HG03521 (cell line): Measurements from ENCODE around the gene CEP85.

Source experiments
- ATAC-seq: cut with Tn5 transposase; IDR thresholded peaks from one replicate; pipeline ENCODE4 v1.9.1; 2021; ENCODE audit warnings: mild to moderate bottlenecking, moderate library complexity; ENCODE audit not compliant: unreplicated experiment

CEP85 gene, protein sequence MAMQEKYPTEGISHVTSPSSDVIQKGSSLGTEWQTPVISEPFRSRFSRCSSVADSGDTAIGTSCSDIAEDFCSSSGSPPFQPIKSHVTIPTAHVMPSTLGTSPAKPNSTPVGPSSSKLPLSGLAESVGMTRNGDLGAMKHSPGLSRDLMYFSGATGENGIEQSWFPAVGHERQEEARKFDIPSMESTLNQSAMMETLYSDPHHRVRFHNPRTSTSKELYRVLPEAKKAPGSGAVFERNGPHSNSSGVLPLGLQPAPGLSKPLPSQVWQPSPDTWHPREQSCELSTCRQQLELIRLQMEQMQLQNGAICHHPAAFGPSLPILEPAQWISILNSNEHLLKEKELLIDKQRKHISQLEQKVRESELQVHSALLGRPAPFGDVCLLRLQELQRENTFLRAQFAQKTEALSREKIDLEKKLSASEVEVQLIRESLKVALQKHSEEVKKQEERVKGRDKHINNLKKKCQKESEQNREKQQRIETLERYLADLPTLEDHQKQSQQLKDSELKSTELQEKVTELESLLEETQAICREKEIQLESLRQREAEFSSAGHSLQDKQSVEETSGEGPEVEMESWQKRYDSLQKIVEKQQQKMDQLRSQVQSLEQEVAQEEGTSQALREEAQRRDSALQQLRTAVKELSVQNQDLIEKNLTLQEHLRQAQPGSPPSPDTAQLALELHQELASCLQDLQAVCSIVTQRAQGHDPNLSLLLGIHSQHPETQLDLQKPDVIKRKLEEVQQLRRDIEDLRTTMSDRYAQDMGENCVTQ

DNA sequence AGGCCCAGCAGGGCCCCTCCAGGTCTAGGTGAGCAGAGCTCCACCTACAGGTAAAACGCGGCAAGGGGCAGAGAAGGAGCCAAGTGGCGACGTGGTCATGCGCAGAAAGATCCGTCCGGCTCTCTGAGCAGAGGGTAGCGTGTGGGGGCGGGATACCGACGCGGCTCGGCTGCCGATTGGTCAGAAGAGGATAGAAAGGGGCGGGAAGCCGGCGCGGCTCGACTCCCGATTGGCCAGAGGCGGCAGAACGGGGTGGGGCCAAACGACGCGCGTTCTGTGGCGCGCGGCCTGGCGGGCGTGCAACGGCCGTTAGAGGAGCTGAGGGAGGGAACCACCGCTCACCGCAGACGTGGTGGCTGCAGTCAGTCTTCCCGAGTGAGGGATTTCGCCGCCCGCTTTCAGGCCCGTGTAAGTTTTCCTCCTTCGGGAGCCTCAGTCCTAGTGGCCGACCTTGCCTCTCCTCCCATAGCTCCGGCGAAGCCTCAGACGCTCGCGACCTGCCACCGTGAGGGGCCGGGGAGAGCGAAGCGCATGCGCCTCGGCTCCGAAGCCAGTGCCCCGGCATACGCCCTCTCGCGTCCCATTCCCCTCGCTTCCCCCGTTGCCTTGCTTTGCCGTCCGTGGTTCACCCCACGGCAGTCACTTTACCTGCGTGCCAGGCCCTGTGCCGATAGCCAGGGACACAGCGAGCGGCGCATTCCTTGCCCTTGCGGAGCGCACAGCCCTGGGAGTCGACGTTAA is at the start of gene CEP85:
TSS of gene CEP85 (plus strand) at position 298 of the 741 bp plus-strand sequence. CDS start 5,584 bp downstream, outside the sequence.
- ATAC-seq: peak; percentile 91

DNA sequence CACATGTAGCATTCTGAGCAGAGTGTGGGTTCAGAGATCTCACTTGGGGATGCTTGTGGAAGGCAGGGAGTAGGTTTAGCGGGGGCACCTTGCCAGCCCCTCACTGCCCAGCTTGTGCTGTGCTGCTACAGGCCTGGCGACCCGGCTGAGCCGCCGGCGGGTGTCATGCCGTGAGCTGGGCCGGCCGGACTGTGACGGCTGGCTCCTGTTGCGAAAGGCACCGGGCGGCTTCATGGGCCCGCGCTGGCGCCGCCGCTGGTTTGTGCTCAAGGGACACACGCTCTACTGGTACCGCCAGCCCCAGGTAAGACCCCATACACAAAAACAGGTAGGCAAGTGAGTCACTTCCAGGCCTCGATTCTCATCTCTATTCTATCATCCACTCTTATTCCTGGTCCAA is 49.1 kb upstream of the CEP85 start:
- no peak for ATAC-seq

DNA sequence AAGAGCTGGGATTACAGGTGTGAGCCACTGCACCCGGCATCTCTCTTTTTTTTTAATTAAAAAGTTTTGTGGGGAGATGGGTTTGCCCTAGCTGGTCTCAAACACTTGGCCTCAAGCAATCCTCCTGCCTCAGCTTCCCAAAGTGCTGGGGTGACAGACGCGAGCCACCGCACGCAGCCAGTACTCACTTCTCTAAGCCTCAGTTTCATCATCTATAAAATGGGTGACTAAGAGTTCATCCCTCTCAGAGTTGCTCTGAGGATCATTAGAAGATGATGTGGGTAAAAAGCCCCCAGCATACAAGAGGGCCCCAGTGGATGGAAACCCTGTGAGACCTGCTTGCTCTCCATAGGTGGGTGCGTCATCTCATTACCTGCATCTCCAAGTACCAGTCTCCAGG is 46.1 kb upstream of the CEP85 start:
- no peak for ATAC-seq

DNA sequence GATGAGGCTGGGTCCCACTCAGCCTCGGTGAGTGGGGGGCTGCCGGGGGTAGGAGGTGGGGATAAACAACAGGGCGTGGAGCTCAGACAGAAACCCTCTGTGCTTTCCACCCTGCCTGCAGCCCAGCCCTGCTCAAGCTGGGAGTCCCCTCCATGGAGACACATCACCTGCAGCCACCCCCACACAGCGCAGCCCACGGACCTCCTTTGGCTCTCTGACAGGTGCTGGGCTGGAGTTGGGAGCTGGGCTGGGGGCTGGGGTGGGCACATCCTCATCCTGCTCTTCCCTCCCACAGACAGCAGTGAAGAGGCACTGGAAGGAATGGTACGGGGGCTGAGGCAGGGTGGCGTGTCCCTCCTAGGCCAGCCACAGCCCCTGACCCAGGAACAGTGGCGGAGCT is 45.5 kb upstream of the CEP85 start:
- ATAC-seq: no peak

DNA sequence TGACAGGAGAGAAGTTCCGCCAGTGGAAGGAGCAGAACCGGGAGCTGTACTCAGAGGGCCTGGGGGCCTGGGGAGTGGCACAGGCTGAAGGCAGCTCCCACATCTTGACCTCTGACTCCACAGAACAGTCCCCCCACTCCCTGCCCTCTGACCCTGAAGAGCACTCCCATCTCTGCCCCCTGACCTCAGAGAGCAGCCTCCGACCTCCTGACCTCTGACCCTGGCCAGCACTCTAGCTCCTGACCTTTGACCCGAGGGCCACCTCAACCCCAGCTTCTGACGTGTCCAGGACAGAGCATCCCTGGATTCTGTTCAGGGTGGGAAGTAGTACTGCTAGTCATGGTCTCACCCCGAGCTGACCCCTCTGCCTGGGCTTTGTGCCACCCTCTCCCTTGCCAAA is 44.7 kb upstream of the CEP85 start:
- ATAC-seq: no peak

DNA sequence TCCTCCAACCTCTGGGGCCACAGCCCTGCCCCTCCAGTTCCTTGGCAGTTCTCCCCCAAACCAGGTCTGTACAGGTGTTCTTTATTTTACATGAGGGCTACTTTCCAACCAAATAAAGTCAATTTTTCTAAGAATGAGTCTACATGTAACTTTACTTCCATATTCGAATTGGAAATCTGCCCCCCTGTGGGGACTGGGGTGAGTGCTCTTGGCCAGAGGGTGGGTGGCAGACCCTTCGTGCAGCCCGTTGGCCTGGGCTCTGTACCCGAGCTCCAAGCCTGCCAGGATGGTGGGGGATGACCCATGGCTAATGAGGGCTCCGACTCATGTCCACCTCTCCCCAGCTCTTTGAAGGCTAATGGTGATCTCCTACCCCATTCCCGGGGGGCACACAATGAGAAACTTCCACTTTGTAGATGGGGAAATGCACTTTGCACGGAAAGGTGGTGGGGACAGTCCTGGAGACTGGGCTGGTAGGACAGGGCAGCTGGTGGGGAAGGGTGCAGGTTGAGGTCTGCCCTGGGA is 44.2 kb upstream of the CEP85 start:
- ATAC-seq: no peak

DNA sequence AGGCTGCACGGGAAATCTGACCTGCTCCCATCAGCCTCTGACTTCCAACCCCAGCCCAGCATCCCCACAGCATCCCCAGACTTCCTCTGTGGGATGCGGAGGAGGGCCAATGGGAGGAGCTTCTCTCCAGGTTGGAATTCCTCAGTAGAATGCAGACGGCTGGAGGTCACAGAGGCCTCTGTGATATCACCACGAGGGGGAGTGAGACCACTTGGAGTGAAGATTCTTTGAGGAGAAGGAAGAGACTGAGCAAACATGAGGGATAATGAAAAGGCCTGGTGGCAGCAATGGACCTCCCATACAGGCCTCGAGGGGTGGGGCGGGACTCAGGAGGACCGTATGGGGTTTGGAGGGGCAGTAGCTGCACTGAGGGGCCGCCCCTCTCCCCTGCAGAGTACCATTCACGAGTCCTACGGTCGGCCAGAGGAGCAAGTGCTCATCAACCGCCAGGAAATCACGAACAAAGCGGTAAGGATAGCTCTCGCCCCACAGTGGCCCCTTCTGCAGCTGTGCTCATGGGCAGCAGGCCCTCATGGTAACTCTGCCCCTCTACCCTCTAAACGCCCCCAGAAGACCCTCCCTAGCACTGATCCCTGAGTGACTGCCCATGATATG is 43.5 kb upstream of the CEP85 start, which contains the start of gene CATSPER4:
TSS of gene CATSPER4 (plus strand) at position 230 of the 615 bp plus-strand sequence. CDS start at position 256, 26 bp downstream.
- ATAC-seq: no peak

- ATAC-seq: no peak
Measured at GRCh38 chr1:26191739-26192138, 42.3 kb upstream of the CEP85 start.

DNA sequence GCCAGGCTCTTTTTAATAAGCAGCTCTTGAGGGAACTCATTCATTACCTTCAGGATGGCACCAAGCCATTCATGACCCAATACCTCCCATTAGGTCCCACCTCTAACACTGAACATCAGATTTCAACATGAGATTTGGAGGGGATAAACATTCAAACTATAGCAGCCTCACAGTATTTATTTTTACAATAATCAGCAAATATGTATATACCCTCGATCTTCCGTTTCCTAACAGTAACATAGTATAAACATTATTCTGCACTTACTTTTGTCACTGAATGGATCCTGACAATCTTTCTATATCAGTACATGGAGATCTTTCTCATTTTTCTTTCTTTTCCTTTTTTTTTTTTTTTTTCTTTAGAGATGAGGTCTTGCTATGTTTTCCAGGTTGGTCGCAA is 38.2 kb upstream of the CEP85 start:
- ATAC-seq: no peak

DNA sequence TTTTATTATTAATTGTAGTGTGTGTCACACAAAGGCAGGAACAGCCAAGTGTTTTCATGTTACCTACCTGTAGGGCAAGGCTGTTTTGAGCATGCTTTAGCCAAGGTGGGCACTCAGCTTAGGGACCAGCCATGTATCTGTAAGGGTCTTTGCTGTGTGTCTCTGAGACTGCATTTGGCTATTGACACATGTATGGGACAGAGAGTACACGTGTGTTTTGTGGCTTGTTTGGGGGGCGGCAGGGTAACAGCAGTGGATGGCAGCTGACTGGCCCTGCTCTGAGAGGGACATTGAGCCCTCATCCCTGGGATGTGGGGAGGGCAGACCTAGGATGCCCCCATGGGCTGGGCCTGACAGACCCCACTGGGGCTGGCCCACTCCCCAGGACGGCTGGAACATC is 36.7 kb upstream of the CEP85 start:
- ATAC-seq: no peak

DNA sequence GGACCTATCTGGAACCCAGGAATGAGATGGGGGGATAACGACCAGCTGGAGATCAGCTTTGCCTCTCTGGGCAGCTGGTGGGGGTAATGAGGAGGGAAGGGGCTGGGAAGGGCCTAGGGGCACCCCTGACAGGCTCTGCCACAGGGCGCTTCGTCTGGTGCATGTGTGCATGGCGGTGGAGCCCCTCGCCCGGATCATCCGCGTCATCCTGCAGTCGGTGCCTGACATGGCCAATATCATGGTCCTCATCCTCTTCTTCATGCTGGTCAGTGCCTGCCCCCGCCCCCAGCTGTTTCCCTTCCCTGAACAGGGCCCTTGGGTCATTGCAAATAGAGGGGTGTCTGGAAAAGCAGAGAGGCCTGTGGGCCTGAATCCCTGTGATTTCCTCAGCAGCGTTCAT is 36.2 kb upstream of the CEP85 start:
- no peak for ATAC-seq

DNA sequence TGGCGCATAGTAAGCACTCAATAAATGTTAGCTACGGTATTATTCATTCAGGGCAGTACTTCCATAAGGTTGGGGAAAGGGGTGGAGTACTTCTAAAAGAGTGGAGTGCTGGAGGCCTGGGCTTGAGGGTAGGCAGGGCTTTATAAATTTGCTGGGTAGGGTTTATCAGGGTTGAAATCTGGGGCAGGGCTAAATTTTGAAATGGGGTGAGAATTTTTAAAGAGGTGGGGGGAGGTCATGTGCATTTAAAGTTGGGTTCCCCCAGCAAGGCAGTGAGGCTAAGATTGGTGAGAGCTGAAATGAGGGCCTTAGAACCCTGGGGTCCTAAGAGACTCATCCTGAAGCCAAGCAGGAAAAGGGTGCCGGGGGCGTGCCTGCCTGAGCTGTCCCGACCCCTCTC is 33.6 kb upstream of the CEP85 start:
- no peak for ATAC-seq

GRCh38 chr1:26203642-26204318 is 30.2 kb upstream of the CEP85 start:
- no peak for ATAC-seq

DNA sequence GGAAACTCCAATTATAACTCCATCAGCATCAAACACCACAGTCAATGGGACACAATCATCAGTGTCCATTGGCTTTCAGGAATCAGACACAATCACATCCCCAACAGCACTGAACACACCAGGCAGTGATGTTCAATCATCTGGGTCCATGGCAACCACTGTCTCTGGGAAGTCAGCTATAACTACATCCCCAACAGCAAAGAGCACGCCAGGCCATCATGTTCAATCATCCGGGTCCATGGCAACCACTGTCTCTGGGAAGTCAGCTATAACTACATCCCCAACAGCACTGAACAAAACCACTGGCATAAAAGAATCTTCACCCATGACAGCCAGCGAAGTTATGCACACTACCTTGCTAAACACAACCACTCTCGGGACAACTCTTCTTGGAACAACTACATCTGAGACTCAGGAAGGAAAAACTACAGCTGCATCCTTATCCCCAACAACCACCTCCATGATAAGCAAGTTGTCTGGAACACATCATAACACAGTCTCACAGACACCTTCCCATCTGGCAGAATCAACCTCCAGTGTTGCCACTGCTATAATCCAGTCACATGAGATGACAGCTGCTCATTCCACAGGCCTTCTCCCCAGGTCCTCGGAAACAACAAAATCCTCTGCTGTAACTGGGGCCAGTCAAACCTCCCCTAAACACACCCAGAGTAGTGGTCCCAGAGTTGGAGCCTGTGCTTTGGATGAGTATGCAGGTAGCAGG is 23.7 kb upstream of the CEP85 start:
- ATAC-seq: no peak

DNA sequence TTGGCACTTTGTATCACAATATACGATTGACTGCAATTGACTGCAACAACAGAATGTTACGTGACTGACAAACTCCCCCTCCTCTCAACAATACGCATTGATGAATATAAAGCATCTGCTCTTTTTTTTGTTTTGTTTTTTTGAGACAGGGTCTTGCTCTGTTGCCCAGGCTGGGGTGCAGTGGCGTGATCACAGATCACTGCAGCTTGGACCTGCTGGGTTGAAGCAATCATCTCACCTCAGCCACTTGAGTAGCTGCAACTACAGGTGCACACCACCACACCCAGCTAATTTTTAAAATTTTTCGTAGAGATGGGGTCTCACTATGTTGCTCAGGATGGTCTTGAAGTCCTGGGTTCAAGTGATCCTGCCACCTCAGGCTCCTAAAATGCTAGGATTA is 21.3 kb upstream of the CEP85 start:
- ATAC-seq: no peak

- no peak for ATAC-seq
Measured at GRCh38 chr1:26213335-26213905, 20.6 kb upstream of the CEP85 start.

DNA sequence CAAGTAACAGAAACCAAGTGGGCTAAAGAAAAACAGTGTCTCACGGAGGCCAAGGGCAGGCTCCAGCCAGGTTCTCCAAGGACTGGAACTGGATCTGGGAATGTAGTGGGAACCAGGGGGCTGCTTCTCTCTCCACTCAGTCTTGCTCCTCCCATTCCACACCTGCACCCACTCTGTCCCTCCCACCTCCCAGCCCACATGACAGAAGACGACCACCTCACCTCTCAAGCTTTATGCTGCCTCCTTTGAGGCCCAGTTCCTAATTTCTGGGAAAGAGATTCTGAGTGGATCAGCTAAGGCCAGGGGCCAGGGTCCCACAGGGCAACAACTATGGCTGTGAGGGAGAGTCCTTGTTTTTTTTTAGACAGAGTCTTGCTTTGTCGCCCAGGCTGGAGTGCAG is 18.8 kb upstream of the CEP85 start:
- no peak for ATAC-seq

GRCh38 chr1:26218906-26219494 is 15.0 kb upstream of the CEP85 start:
- no peak for ATAC-seq
